ENCODE results near the gene WDR7. TPM values are rescaled to one million over a fixed set of nuclear protein-coding genes. Genes with fewer than 3 reads are reported as not detected.

Gene WDR7
- total RNA-seq (14.0 and 19.0 TPM in 2 replicates), polyA plus RNA-seq (5.9 and 9.0 TPM in 2 replicates)

DNA sequence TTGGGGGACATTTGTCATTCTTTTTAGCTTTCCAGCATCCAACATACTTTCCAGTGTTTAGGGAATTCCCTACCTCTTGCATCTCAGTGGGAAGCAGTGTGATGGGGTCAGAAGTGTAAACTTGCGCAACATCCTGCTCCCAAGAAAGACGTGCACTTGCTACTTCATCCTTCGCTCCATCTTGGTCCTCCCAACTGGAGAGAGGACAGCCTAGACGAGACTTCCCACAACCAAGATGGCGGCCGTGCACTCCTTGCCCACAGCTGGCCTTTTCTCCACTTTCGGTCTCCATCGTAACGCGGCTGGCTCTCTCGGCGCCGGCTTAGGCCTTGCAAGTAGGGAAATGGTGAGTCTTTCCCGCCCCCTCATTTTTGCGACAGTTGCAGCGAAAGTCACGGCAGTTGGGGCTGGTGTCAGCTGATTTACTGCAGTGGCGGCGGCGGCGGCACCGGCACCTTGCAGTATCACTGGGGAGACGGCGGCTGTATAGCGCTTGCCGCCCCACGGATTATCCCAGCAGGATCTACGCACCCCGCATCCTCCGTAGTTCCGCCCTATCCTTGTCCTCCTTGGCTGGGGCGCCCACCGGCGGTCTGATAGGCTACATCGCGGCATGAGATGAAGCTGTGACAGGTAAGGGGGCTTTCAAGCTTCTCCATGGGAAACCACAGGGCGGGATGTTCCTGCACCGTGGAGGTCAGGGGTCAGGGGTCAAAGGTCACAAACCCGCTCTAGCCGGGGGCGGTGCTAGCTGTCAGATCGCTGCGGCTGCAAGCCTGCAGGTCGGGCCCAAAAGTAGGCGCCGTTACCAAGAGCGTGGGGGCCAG is at the start of gene WDR7:
TSS of gene WDR7 (plus strand) at position 416 of the 827 bp plus-strand sequence. CDS start 21,157 bp downstream, outside the sequence.
- H3K4me1 ChIP-seq (ENCODE audit: insufficient read depth), result no peaks in the 10 kb centered on the region

DNA sequence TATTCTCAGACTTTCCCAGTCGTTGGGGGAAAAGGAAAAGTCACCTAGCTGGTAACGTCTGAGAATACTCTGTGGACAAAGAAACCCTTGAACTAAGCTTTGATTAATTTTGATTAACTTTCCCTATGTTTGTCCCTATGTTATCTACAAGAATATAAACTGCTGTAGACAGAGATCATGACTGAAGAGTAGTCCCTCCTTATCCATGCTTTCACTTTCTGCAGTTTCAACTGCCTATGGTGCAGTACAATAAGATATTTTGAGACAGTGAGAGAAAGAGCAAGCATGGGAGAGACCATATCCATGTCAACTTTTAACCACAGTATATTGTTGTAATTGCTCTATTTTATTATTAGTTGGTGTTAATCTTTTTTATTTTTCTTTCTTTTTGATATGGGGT is 44.5 kb upstream of the WDR7 start:
- Histone ChIP-seq H3K79me2 (no peaks in the 10 kb centered on the region), H3K27me3 (no peaks in the 10 kb centered on the region), H3K4me1 (ENCODE audit: insufficient read depth) (no peaks in the 10 kb centered on the region), H3K4me3 (no peak overlapping the region), H3K4me2 (no peak overlapping the region), H2AFZ (no peak overlapping the region), H3K9me3 (ENCODE audit: low read depth) (no peaks in the 10 kb centered on the region), H3K9me2 (replicated peaks; ENCODE audit: insufficient read depth) (no peaks in the 10 kb centered on the region), H3K36me3 (replicated peaks; ENCODE audit: insufficient read depth, low read depth) (peaks cover 6% of the 10 kb centered on the region), H3K27ac (no peak overlapping the region), H4K20me1 (ENCODE audit: insufficient read depth, poor library complexity, severe bottlenecking) (peaks cover 4% of the 10 kb centered on the region)
- no peak for DNase-seq (ENCODE audit: low spot score)
- 81% methylated on average over 2 of the region's 2 CpGs for WGBS (ENCODE audit: low lambda C conversion rate, missing lambda C conversion rate)
- TF ChIP-seq EZH2phosphoT487 (IDR thresholded peaks at IDR 0.05; ENCODE audit: low read depth, severe bottlenecking, unreplicated experiment) (no peak), EZH2 (IDR thresholded peaks at IDR 0.05; ENCODE audit: borderline replicate concordance) (no peak)
- TF ChIP-seq, protein P1, sequence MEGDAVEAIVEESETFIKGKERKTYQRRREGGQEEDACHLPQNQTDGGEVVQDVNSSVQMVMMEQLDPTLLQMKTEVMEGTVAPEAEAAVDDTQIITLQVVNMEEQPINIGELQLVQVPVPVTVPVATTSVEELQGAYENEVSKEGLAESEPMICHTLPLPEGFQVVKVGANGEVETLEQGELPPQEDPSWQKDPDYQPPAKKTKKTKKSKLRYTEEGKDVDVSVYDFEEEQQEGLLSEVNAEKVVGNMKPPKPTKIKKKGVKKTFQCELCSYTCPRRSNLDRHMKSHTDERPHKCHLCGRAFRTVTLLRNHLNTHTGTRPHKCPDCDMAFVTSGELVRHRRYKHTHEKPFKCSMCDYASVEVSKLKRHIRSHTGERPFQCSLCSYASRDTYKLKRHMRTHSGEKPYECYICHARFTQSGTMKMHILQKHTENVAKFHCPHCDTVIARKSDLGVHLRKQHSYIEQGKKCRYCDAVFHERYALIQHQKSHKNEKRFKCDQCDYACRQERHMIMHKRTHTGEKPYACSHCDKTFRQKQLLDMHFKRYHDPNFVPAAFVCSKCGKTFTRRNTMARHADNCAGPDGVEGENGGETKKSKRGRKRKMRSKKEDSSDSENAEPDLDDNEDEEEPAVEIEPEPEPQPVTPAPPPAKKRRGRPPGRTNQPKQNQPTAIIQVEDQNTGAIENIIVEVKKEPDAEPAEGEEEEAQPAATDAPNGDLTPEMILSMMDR (IDR thresholded peaks at IDR 0.05; ENCODE audit: poor library complexity), result no peak

More for the DNA sequence above, at the start of gene WDR7:
- no peaks in the 10 kb centered on the region for H3K9me3 ChIP-seq (ENCODE audit: low read depth)
- no peaks in the 10 kb centered on the region for H3K36me3 ChIP-seq (replicated peaks; ENCODE audit: insufficient read depth, low read depth)
- H3K27ac ChIP-seq, result peak within 1 kb of the TSS; percentile 62
- DNase-seq (ENCODE audit: low spot score), result peak; percentile 98
- no peaks in the 10 kb centered on the region for H3K9me2 ChIP-seq (replicated peaks; ENCODE audit: insufficient read depth)
- peaks cover 36% of the 10 kb centered on the region for H3K79me2 ChIP-seq
- peak within 1 kb of the TSS; percentile 92 for H2AFZ ChIP-seq
- under 1% methylated on average over 47 of the region's 47 CpGs for WGBS (ENCODE audit: low lambda C conversion rate, missing lambda C conversion rate)
- no peaks in the 10 kb centered on the region for H3K27me3 ChIP-seq
- H4K20me1 ChIP-seq (ENCODE audit: insufficient read depth, poor library complexity, severe bottlenecking), result no peaks in the 10 kb centered on the region
- TF ChIP-seq, protein P1 (IDR thresholded peaks at IDR 0.05; ENCODE audit: poor library complexity), result no peak
- TF ChIP-seq EZH2 (IDR thresholded peaks at IDR 0.05; ENCODE audit: borderline replicate concordance), result no peak
- TF ChIP-seq EZH2phosphoT487 (IDR thresholded peaks at IDR 0.05; ENCODE audit: low read depth, severe bottlenecking, unreplicated experiment), result no peak
- peak within 1 kb of the TSS; percentile 51 for H3K4me3 ChIP-seq
- H3K4me2 ChIP-seq, result peak within 1 kb of the TSS; percentile 88

DNA sequence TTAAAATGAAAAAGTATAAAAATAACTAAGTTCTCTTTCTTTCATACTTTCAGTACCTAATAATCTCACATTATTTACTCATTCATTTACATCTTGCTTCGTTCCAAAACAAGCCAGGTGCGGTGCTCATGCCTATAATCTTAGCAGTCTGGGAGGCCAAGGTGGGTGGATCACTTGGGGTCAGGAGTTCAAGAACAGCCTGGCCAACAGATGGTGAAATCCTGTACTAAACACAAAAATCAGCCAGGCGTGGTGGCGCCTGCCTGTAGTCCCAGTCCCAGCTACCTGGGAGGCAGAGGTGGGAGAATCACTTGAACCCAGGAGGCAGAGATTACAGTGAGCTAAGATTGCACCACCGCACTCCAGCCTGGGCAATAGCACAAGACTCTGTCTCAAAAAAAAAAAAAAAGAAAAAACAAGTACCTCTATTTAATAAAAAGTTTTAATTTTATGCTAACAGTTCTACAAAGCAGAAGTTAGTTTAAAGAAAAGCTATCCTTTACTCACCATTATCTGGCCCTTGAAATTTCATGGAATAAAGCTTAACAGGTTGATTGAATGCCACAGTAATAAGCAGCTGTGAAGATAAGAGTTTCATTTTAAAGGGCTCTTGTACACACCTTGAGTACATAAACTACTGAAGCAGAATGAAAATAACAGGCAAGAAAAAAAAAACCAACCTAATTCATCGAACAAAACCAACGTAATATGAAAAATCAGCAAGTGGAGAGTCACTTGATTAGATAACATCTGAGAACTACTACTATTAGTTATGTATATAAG is 35.2 kb upstream of the WDR7 start:
- Histone ChIP-seq H4K20me1 (ENCODE audit: insufficient read depth, poor library complexity, severe bottlenecking) (peaks cover 4% of the 10 kb centered on the region), H3K4me1 (ENCODE audit: insufficient read depth) (no peaks in the 10 kb centered on the region), H3K27ac (no peak overlapping the region), H3K9me3 (ENCODE audit: low read depth) (no peaks in the 10 kb centered on the region), H2AFZ (no peak overlapping the region), H3K4me3 (no peak overlapping the region), H3K9me2 (replicated peaks; ENCODE audit: insufficient read depth) (no peaks in the 10 kb centered on the region), H3K27me3 (no peaks in the 10 kb centered on the region), H3K4me2 (no peak overlapping the region), H3K36me3 (replicated peaks; ENCODE audit: insufficient read depth, low read depth) (no peaks in the 10 kb centered on the region), H3K79me2 (peaks cover 9% of the 10 kb centered on the region)
- TF ChIP-seq, protein P1 (IDR thresholded peaks at IDR 0.05; ENCODE audit: poor library complexity), result no peak
- TF ChIP-seq EZH2phosphoT487 (IDR thresholded peaks at IDR 0.05; ENCODE audit: low read depth, severe bottlenecking, unreplicated experiment) (no peak), EZH2 (IDR thresholded peaks at IDR 0.05; ENCODE audit: borderline replicate concordance) (no peak)
- DNase-seq (ENCODE audit: low spot score), result no peak
- WGBS (ENCODE audit: low lambda C conversion rate, missing lambda C conversion rate), result 78% methylated on average over 7 of the region's 7 CpGs
